ENCODE measurements around the gene AGBL4. TPM values are rescaled to one million over a fixed set of nuclear protein-coding genes. Genes with fewer than 3 reads are reported as not detected.

AGBL4 gene
- total RNA-seq, 1 donor from 2014 or later: not detected

DNA sequence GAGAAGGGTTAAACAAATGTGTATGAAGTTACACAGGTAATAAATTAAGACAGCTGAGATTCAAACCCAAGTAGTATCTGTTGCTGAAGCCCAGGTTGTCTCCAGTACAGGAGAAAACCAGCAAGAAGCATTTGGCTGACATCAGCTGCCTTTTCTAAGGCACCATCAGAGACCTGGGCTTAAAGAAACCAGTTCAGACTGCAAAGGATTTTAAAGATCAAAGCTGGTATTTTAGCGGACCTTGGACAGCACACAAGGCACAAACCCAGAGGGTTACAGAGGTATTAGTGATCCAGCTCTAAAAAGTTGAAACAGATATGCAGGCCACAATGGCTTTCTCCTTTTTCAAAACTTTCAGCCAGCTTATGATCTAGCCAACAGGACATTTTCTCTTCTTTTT lies 1270.5 kb downstream of the AGBL4 start:
- no peaks in the 10 kb centered on the region for H3K4me1 Mint-ChIP-seq (ENCODE audit: unreplicated experiment)
- no peak overlapping the region for H3K27ac Mint-ChIP-seq (ENCODE audit: unreplicated experiment)
- peaks cover 2% of the 10 kb centered on the region for H3K36me3 Mint-ChIP-seq (ENCODE audit: unreplicated experiment)
- H3K4me3 Mint-ChIP-seq (ENCODE audit: unreplicated experiment): no peak overlapping the region
- H3K27me3 Mint-ChIP-seq (ENCODE audit: unreplicated experiment): no peaks in the 10 kb centered on the region
- no peak for DNase-seq (ENCODE audit: extremely low spot score, unreplicated experiment)
- H3K9me3 Mint-ChIP-seq (ENCODE audit: unreplicated experiment): no peaks in the 10 kb centered on the region
- TF ChIP-seq, protein P1, sequence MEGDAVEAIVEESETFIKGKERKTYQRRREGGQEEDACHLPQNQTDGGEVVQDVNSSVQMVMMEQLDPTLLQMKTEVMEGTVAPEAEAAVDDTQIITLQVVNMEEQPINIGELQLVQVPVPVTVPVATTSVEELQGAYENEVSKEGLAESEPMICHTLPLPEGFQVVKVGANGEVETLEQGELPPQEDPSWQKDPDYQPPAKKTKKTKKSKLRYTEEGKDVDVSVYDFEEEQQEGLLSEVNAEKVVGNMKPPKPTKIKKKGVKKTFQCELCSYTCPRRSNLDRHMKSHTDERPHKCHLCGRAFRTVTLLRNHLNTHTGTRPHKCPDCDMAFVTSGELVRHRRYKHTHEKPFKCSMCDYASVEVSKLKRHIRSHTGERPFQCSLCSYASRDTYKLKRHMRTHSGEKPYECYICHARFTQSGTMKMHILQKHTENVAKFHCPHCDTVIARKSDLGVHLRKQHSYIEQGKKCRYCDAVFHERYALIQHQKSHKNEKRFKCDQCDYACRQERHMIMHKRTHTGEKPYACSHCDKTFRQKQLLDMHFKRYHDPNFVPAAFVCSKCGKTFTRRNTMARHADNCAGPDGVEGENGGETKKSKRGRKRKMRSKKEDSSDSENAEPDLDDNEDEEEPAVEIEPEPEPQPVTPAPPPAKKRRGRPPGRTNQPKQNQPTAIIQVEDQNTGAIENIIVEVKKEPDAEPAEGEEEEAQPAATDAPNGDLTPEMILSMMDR (IDR thresholded peaks at IDR 0.05): no peak

DNA sequence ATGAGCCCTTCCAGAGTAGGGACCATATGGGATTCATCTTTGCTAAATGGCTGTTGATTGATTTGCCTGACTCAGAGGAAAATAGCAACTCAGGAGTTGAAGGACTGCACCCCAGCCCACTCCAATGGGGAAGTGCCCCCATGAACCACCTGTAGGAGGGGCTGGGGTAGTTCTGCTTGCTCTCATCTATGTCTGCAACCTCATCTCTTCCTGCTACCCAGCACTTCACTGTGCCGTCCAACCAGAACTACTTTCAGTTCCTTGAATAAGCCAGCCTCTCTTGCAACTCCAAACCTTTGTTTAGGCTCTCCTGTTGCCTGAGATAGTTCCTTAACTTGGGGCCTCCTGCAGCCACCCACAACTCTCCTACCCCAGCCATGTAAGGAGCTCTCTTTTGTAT lies 1273.6 kb downstream of the AGBL4 start:
- H3K27ac Mint-ChIP-seq (ENCODE audit: unreplicated experiment): no peak overlapping the region
- H3K4me1 Mint-ChIP-seq (ENCODE audit: unreplicated experiment): no peaks in the 10 kb centered on the region
- no peaks in the 10 kb centered on the region for H3K9me3 Mint-ChIP-seq (ENCODE audit: unreplicated experiment)
- DNase-seq (ENCODE audit: extremely low spot score, unreplicated experiment): no peak
- no peaks in the 10 kb centered on the region for H3K27me3 Mint-ChIP-seq (ENCODE audit: unreplicated experiment)
- no peak overlapping the region for H3K4me3 Mint-ChIP-seq (ENCODE audit: unreplicated experiment)
- TF ChIP-seq, protein P1 (IDR thresholded peaks at IDR 0.05): no peak
- no peaks in the 10 kb centered on the region for H3K36me3 Mint-ChIP-seq (ENCODE audit: unreplicated experiment)

DNA sequence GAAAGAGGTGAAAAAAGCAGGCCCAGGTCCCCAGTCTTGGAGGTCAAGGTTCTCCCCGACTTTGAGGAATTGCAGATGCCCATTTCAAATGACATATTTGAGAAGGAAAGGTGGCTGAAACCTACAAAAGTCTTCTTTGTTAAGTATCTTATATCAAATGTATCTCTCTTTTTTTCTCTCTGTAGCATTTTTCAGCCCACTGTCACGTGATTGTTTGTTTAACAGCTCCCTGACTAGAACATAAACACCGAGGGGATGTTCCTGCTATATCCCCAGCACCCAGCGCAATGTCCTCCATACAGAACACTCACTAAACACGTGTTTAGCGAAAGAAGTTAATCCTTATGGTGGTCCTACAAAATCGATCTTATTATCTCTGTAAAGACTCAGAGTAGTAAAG lies 1274.7 kb downstream of the AGBL4 start:
- DNase-seq (ENCODE audit: extremely low spot score, unreplicated experiment): no peak
- H3K27ac Mint-ChIP-seq (ENCODE audit: unreplicated experiment): no peak overlapping the region
- peaks cover 5% of the 10 kb centered on the region for H3K9me3 Mint-ChIP-seq (ENCODE audit: unreplicated experiment)
- H3K4me3 Mint-ChIP-seq (ENCODE audit: unreplicated experiment): no peak overlapping the region
- H3K27me3 Mint-ChIP-seq (ENCODE audit: unreplicated experiment): no peaks in the 10 kb centered on the region
- TF ChIP-seq, protein P1 (IDR thresholded peaks at IDR 0.05): no peak
- H3K36me3 Mint-ChIP-seq (ENCODE audit: unreplicated experiment): no peaks in the 10 kb centered on the region
- H3K4me1 Mint-ChIP-seq (ENCODE audit: unreplicated experiment): no peaks in the 10 kb centered on the region

DNA sequence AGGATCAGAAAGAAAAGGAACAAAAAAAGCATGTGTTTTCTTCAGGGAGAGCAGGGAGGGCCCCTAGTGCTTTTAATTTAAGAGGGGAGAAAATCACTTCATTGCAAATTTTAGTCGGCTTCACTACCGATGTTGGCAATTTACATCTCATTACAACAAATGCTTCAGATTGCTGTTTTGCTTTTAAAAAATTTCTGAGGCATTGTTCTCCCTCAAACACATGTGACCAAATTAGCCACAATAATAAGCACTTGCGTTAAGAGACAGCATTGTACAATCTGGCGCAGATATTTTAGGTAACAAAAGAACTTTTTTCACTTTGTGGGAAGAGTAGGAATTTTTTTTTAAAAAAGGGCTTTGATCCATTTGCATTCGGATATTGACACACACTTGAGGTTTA lies 1276.8 kb downstream of the AGBL4 start:
- Mint-ChIP-seq H3K4me1 (ENCODE audit: unreplicated experiment) (no peaks in the 10 kb centered on the region), H3K4me3 (ENCODE audit: unreplicated experiment) (no peak overlapping the region), H3K27me3 (ENCODE audit: unreplicated experiment) (no peaks in the 10 kb centered on the region), H3K9me3 (ENCODE audit: unreplicated experiment) (peaks cover 5% of the 10 kb centered on the region), H3K27ac (ENCODE audit: unreplicated experiment) (no peak overlapping the region), H3K36me3 (ENCODE audit: unreplicated experiment) (no peaks in the 10 kb centered on the region)
- DNase-seq (ENCODE audit: extremely low spot score, unreplicated experiment): no peak
- TF ChIP-seq, protein P1 (IDR thresholded peaks at IDR 0.05): no peak

DNA sequence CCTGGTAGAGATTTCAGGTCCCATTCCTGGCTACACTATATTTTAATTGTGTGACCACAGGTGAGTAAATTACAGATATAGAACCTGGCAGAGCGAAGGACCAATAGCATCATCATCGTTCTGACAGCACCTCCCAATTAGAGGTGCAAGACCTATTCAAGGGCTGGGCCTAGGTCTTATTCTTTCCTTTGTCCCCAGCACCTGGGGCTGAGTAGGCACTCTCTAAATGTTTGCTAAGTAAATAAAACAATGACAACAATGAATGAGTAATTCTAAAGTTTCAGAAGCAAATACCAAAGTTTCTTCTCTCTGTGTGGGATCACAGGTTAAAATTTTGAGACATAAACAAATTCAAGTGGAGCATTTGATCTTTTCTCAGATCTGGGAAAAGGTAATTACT lies 1279.7 kb downstream of the AGBL4 start:
- H3K36me3 Mint-ChIP-seq (ENCODE audit: unreplicated experiment): no peaks in the 10 kb centered on the region
- no peaks in the 10 kb centered on the region for H3K27me3 Mint-ChIP-seq (ENCODE audit: unreplicated experiment)
- TF ChIP-seq, protein P1 (IDR thresholded peaks at IDR 0.05): no peak
- no peak for DNase-seq (ENCODE audit: extremely low spot score, unreplicated experiment)
- H3K9me3 Mint-ChIP-seq (ENCODE audit: unreplicated experiment): peaks cover 5% of the 10 kb centered on the region
- no peaks in the 10 kb centered on the region for H3K4me1 Mint-ChIP-seq (ENCODE audit: unreplicated experiment)
- no peak overlapping the region for H3K27ac Mint-ChIP-seq (ENCODE audit: unreplicated experiment)
- no peak overlapping the region for H3K4me3 Mint-ChIP-seq (ENCODE audit: unreplicated experiment)

All from osteocyte (in vitro differentiated cells).